Measurements from ENCODE around the gene ZNF74.
"Not testable (repeated sequence)": the region's sequence is repeated elsewhere in the genome, so short reads cannot be mapped to it uniquely, and the experiment has no call there.

Gene ZNF74

DNA sequence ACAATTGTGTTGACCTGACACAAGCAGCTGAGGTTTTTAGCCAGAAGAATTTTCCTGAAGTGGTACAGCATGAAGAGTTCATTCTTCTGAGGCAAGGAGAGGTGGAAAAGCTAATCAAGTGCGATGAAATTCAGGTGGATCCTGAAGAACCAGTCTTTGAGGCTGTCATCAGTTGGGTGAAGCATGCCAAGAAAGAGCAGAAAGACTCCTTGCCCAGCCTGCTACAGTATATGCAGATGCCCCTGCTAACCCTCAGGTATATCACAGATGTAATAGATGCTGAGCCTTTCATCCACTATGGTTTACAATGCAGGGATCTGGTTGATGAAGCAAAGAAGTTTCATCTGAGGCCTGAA is 56.6 kb downstream of the ZNF74 start:
- no peak for DNase-seq

- DNase-seq: not testable (repeated sequence)
Measured at GRCh38 chr22:20451129-20451778, 57.3 kb downstream of the ZNF74 start.

GRCh38 chr22:20451920-20452319 is 58.0 kb downstream of the ZNF74 start:
- no peak for DNase-seq

DNA sequence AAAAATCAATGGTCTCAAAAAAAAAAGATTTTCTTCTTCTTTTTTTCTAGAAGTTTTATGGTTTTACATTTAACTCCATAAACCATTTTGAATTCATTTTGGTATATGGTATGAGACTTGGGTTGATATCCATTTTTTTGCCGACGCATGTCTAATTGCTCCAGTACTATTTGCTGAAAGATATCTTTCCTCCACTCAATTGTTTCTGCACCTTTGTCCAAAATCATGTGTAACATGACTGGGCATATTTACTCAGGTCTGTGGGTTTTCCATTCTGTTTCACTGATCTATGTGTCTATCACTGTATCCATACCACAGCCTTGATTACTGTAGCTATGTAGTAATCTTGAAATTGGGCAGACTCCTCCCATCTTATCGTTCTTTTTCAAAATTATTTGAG is 59.3 kb downstream of the ZNF74 start:
- no peak for DNase-seq

GRCh38 chr22:20455709-20456063 is 61.7 kb downstream of the ZNF74 start:
- DNase-seq: no peak

- peak; percentile 90 for DNase-seq
Measured at GRCh38 chr22:20456064-20456721, 62.2 kb downstream of the ZNF74 start.

- no peak for DNase-seq
Measured at GRCh38 chr22:20456722-20457076, 62.7 kb downstream of the ZNF74 start.

GRCh38 chr22:20457506-20458240 is 63.7 kb downstream of the ZNF74 start:
- DNase-seq: no peak
